Right lobe of liver (tissue), 6 donors: ENCODE measurements around the gene CELF2. TPM values are rescaled to one million over a fixed set of nuclear protein-coding genes. Genes with fewer than 3 reads are reported as not detected.

Experiments
- ATAC-seq, 4 donors: fragments of 200-7000 bp; cut with Tn5 transposase; one replicate each; pipeline ENCODE4 v1.9.1; 2020; ENCODE audit warnings: mild to moderate bottlenecking in 4 of 4, moderate library complexity in 4 of 4
- DNase-seq, 3 donors: peaks; one replicate each; pipeline ENCODE4 v3.0.0-alpha.2; 2020
- H3K27ac ChIP-seq, 3 donors: fragments of 200-600 bp; one replicate each; pipeline ENCODE4 v1.8.0; 2022
- H3K27me3 ChIP-seq, 2 donors: fragments of 200-600 bp; one replicate each; pipeline ENCODE4 v1.8.0; 2022
- H3K36me3 ChIP-seq, 4 donors: fragments of 200-600 bp; sonication (generic) in 1 of 4; one replicate each; pipeline versions ENCODE4 v1.5.1 to v1.8.0; 2017 to 2022; ENCODE audit warnings: control low read depth in 1 of 4
- H3K4me1 ChIP-seq, 4 donors: fragments of 200-600 bp; sonication (generic) in 1 of 4; one replicate each; pipeline versions ENCODE4 v1.5.1 to v1.8.0; 2017 to 2022; ENCODE audit warnings: control low read depth in 1 of 4
- H3K4me3 ChIP-seq, 3 donors: fragments of 200-600 bp; one replicate each; pipeline ENCODE4 v1.8.0; 2022
- H3K9me3 ChIP-seq, 4 donors: fragments of 200-600 bp; sonication (generic) in 1 of 4; one replicate each; pipeline versions ENCODE4 v1.5.1 to v1.8.0; 2017 to 2022; ENCODE audit warnings: control low read depth in 1 of 4
- CTCF ChIP-seq, 4 donors: fragments of 200-600 bp in 3 of 4; fragments of 450-650 bp in 1 of 4; IDR thresholded peaks; one replicate each; pipeline versions ENCODE4 v1.5.1 to v1.8.0; 2016 to 2022; ENCODE audit warnings: antibody characterized with exemption in 4 of 4, mild to moderate bottlenecking in 2 of 4
- POLR2A ChIP-seq: fragments of 450-650 bp; IDR thresholded peaks from one replicate; pipeline ENCODE4 v1.6.1; 2017; ENCODE audit warnings: antibody characterized with exemption, mild to moderate bottlenecking
- WGBS: methylation state at CpG from one replicate; pipeline ENCODE4 v1.1.6; 2018; ENCODE audit warnings: low coverage, low lambda C conversion rate; ENCODE audit not compliant: insufficient coverage; ENCODE audit errors: missing lambda C conversion rate; 5-methylcytosine and 5-hydroxymethylcytosine counted together
- intact Hi-C, 2 donors: fragments of 100-400 bp; cut with DNase I; formaldehyde crosslinking; loops; one replicate each; pipeline versions ENCODE4 v1.11.2 to v1.14.1; 2022
- total RNA-seq, 6 experiments: library from RNA; depleted of rRNA in 2 of 6; stranded (reverse); fragments of >200 nt in 2 of 6; fragmentation: NEBNext Ultra II Directional in 3 of 6; extraction: Animal tissue kit (Norgen Biotek cat#: 25700) in 3 of 6; gene quantifications; one replicate each; pipeline versions ENCODE4 v1.1.0 to v1.2.4, GENCODE V29; 2016 to 2023
- donor health status: DM: no; HTN: yes; CAD: no.
- donor health status: DM: no; HTN: no; CAD: no.
- donor health status: DM: no; HTN: no; CAD: no.
- donor health status: DM: no; HTN: yes; CAD: no.
- donor health status: DM: no; HTN: yes; CAD: no.

CELF2 gene
- total RNA-seq, 6 experiments from 2014 or later = 2.4 to 6.2 (median 3.7) TPM

- no peak for TF ChIP-seq POLR2A
- TF ChIP-seq CTCF (IDR thresholded peaks at IDR 0.05) = no peak
- DNase-seq = no peak
- H3K36me3 ChIP-seq = no peaks in the 10 kb centered on the region
- WGBS = 42% methylated on average over 4 of the region's 4 CpGs
- intact Hi-C loops = no loop called here
- no peak overlapping the region for H3K27ac ChIP-seq
- no peaks in the 10 kb centered on the region for H3K27me3 ChIP-seq
- no peak overlapping the region for H3K4me3 ChIP-seq
- H3K4me1 ChIP-seq = no peaks in the 10 kb centered on the region
- ATAC-seq = peak in 2 of 4 donors; percentile 29 to 46
- H3K9me3 ChIP-seq = no peaks in the 10 kb centered on the region
These were observed 20.3 kb downstream of the CELF2 start for GRCh38 chr10:11037991-11038390.

DNA sequence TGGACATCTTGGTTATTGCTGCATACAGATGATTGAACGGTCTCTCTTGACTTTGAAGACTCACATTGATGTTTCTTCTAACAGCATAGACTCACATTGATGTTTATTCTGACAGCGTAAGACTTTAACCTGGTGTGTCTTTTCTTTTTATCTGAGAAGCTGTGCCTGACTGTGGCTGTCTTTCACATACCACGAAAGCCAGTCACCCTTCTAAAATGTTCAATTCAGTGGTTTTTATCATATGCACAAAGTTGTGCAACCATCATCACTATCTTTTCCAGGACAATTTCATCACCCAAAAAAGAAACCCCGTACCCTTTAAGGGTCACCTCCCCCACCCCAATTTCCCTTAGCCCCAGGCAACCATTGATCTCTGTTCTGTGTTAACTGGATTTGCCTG, 24.7 kb downstream of the CELF2 start:
- ATAC-seq (no peak), DNase-seq (no peak)
- intact Hi-C loops = no loop called here

GRCh38 chr10:11043039-11043438, 25.4 kb downstream of the CELF2 start:
- no peak overlapping the region for H3K27ac ChIP-seq
- H3K36me3 ChIP-seq = no peaks in the 10 kb centered on the region
- intact Hi-C loops = no loop called here
- DNase-seq = no peak
- H3K4me1 ChIP-seq = no peaks in the 10 kb centered on the region
- ATAC-seq = no peak
- no peak overlapping the region for H3K4me3 ChIP-seq
- TF ChIP-seq POLR2A (no peak), CTCF (IDR thresholded peaks at IDR 0.05) (no peak)
- 73% methylated on average over 2 of the region's 4 CpGs for WGBS
- H3K9me3 ChIP-seq = no peaks in the 10 kb centered on the region
- H3K27me3 ChIP-seq = no peaks in the 10 kb centered on the region

More for the DNA sequence above, 24.7 kb downstream of the CELF2 start:
- 39% methylated on average over 4 of the region's 4 CpGs for WGBS
- TF ChIP-seq CTCF (IDR thresholded peaks at IDR 0.05) = no peak
- no peak for TF ChIP-seq POLR2A
- H3K9me3 ChIP-seq = no peaks in the 10 kb centered on the region
- H3K4me1 ChIP-seq = no peaks in the 10 kb centered on the region
- no peak overlapping the region for H3K27ac ChIP-seq
- no peaks in the 10 kb centered on the region for H3K36me3 ChIP-seq
- H3K4me3 ChIP-seq = no peak overlapping the region
- no peaks in the 10 kb centered on the region for H3K27me3 ChIP-seq

GRCh38 chr10:11043446-11044127, 25.9 kb downstream of the CELF2 start:
- Histone ChIP-seq H3K9me3 (no peaks in the 10 kb centered on the region), H3K36me3 (no peaks in the 10 kb centered on the region), H3K4me1 (no peaks in the 10 kb centered on the region), H3K4me3 (no peak overlapping the region), H3K27me3 (no peaks in the 10 kb centered on the region), H3K27ac (no peak overlapping the region)
- intact Hi-C loops = no loop called here
- ATAC-seq (no peak), DNase-seq (no peak)
- TF ChIP-seq CTCF (IDR thresholded peaks at IDR 0.05) = no peak
- no peak for TF ChIP-seq POLR2A
- 74% methylated on average over 15 of the region's 23 CpGs for WGBS
